ENCODE data around the gene RUVBL2.
"Not testable (repeated sequence)": the region's sequence is repeated elsewhere in the genome, so short reads cannot be mapped to it uniquely, and the experiment has no call there.

The RUVBL2 gene

DNA sequence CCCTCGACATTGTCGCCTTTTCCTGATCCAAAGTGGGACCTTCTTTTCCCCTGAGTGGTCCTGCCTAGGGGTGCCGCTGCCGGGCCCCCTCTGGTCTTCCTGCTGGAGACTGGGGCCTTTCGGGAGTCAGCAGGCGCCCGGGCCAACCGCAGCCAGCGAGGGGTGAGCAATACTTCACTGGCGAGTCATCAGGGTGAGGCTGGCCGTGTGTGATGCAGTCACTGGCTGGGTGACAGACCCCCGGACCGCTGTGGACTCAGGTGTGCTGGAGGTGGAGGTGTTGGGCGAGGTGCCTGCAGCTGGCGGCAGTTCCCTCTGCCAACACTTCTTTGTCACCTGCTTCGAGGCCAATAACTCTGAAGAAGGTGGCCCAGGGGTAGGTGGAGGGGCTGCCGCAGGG is 48.5 kb downstream of the RUVBL2 start:
- TF ChIP-seq CTCF (conservative IDR thresholded peaks at IDR 0.05) = no peak
- no peak overlapping the region for H3K27ac ChIP-seq

DNA sequence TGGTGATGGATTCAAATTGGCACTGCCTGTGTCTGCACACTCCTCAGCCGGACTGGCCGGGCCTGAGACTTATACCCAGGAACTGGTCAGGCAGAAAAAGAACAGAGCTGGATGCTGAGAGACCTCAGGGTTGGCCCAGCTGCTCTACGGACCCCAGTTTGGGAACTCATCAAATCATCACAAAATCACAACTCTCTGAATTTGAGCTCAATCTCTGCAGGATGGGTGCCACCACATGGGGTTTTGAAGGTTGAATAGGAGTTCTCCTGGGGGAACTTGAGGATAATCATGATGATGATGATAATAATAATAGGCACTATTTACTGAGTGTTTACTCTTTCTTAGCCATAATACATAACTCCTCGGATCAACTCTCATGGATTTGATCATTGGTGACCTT is 49.0 kb downstream of the RUVBL2 start:
- not testable (repeated sequence) for H3K27ac ChIP-seq

DNA sequence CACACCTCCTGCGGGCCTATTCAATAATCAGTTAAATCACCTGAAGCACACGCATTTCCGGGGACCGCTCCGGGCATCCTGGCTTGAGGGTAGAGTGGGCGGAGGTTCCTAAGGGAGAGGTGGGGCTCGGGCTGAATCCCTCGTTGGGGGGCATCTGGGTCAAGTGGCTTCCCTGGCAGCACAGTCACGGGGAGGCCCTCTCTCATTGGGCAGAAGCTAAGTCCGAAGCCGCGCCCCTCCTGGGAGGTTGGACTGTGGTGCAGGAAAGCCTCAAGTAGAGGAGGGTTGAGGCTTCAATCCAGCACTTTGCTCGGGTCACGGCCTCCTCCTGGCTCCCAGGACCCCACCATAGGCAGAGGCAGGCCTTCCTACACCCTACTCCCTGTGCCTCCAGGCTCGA is 49.9 kb downstream of the RUVBL2 start, which contains the start of gene CGB5:
TSS of gene CGB5 (plus strand) at position 301 of the 400 bp plus-strand sequence. CDS start 362 bp downstream, outside the sequence.
- H3K27ac ChIP-seq = not testable (repeated sequence)

- H3K27ac ChIP-seq = not testable (repeated sequence)
Observed at GRCh38 chr19:49049011-49049410, 55.3 kb downstream of the RUVBL2 start, which contains the start of gene CGB8. CGB8 (minus strand) TSS chr19:49049111; CDS start chr19:49048739, 372 bp downstream.

DNA sequence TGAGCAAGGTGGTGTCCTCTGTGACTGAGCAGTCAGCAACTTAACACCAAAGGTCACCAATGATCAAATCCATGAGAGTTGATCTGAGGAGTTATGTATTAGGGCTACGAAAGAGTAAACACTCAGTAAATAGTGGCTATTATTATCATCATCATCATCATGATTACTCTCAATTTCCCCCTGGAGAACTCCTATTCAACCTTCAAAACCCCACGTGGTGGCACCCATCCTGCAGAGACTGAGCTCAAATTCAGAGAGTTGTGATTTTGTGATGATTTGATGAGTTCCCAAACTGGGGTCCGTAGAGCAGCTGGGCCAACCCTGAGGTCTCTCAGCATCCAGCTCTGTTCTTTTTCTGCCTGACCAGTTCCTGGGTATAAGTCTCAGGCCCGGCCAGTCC is 56.1 kb downstream of the RUVBL2 start:
- not testable (repeated sequence) for H3K27ac ChIP-seq

- not testable (repeated sequence) for H3K27ac ChIP-seq
Observed at GRCh38 chr19:49050376-49051033, 56.8 kb downstream of the RUVBL2 start.

- peak overlapping the region; percentile 47; the same call in 1 of the 2 replicates for H3K27ac ChIP-seq
- peak; percentile 31 for TF ChIP-seq CTCF (conservative IDR thresholded peaks at IDR 0.05)
Observed at GRCh38 chr19:49056101-49056901, 62.6 kb downstream of the RUVBL2 start.

- H3K27ac ChIP-seq = not testable (repeated sequence)
Observed at GRCh38 chr19:49056902-49057596, 63.4 kb downstream of the RUVBL2 start.

DNA sequence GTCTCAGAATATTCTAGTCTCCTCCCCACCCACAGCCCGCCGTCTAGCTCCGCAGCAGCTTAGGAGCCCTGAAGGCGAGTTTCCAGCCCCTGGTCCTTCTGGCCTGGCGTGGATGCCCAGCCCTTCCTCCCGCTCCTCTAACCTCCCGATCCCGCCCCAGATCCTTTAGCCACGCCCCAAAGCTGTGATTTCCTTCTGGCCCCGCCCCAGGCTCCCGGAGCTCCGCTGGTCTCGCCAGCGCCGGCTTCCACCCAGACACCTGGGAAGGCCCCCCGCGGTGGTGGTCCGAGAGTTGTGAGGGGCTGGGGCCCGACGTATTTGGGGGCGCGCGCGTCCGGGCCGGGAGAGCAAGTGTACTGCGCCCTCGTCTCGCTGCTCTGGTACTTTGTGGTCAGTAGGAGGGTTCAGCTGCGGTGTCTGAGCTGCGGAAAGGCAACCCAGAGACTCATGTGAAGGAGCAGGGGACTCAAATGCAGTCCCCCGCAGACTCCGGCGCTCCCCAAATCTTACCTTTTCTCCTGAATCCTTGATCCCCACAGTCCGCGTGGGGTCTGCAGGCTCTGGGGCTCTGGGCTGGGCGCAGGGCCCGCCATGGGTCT is 64.0 kb downstream of the RUVBL2 start, which contains the start of gene CGB7:
TSS of gene CGB7 (minus strand) at position 114 of the 599 bp plus-strand sequence. CDS start 2,374 bp downstream, outside the sequence.
- no peak within 1 kb of the TSS; the same call in 1 of the 2 replicates for H3K27ac ChIP-seq
- TF ChIP-seq CTCF (conservative IDR thresholded peaks at IDR 0.05) = no peak

DNA sequence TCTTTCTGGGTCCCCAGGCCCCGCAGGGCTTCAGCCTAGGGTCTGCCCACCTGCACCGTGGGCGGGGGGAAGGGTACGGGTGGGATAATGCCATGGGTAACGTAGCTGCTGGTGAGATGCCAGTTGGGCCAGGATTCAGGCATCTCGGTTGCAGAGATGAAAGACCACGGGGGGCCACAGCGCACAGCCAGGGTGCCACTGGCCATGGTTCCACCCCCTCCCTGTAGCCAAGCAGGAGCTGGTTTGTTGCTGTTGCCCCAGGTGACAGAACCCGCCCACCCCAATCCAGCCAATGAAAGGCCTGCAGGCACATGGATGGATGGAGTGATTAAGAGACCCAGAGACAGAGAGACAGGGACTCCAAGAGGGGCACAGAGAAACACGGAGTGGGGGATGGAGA is 64.9 kb downstream of the RUVBL2 start:
- no peak overlapping the region for H3K27ac ChIP-seq
- no peak for TF ChIP-seq CTCF (conservative IDR thresholded peaks at IDR 0.05)

Data from VCaP (cell line).